Measurements from ENCODE around the gene EDIL3.
A peak's percentile ranks its signal among the peaks of the same experiment; 100 is the strongest.

The EDIL3 gene

DNA sequence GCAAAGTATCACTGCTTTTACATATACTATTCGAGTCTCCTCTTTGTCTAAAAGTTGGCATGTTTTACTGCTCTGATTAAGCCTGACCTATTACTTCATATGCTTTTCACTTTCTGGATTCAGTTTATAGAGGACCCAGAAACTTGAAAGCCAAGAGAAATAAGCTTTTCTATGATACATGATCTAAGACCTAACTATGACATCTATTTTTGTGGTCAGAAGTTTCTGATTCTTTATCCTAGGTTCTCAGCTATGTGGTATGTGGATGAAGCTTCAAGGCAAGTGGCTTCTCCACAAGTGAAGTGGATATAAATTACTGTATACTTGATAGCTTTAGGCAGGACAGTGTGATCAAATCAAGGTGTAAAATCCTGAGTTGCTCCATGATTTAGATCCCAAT is 6.3 kb downstream of the EDIL3 start:
- peak overlapping the region; percentile 80 for H2AFZ ChIP-seq (ENCODE audit: low read length, unreplicated experiment)
- no peaks in the 10 kb centered on the region for H3K27me3 ChIP-seq (ENCODE audit: insufficient read depth, low read length)
- peak overlapping the region; percentile 71 for H3K27ac ChIP-seq (ENCODE audit: low read depth, low read length)
- H3K4me1 ChIP-seq (ENCODE audit: control insufficient read depth, insufficient read depth, low read length, unreplicated experiment), result peaks cover 30% of the 10 kb centered on the region
- peak overlapping the region; percentile 48 for H3K4me3 ChIP-seq (ENCODE audit: low read depth, low read length)
- no peaks in the 10 kb centered on the region for H3K36me3 ChIP-seq (ENCODE audit: insufficient read depth, low read length)
- H3K79me2 ChIP-seq (ENCODE audit: control insufficient read depth, insufficient read depth, low read length, unreplicated experiment), result no peaks in the 10 kb centered on the region

DNA sequence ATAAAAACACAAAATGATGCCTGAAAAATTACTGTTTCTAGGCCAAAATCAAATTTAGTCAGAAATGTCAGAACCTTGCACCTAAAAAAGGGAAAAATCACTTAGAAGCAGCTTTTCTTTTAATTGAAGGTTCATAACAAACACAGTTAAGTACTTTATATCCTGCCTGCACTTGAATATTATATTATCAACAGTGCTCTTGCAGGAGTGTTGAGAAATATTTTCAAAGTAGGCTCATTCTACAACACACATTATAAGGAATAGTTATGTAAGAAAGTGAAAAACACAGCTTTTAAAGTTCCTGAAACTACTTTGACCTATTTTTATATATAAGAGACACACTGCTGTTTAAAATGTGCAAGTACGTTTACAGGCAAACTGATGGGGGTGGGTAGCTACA is 8.3 kb downstream of the EDIL3 start:
- Histone ChIP-seq H3K36me3 (ENCODE audit: insufficient read depth, low read length) (no peaks in the 10 kb centered on the region), H3K4me3 (ENCODE audit: low read depth, low read length) (no peak overlapping the region), H3K27me3 (ENCODE audit: insufficient read depth, low read length) (no peaks in the 10 kb centered on the region), H3K4me1 (ENCODE audit: control insufficient read depth, insufficient read depth, low read length, unreplicated experiment) (peaks cover 48% of the 10 kb centered on the region), H3K79me2 (ENCODE audit: control insufficient read depth, insufficient read depth, low read length, unreplicated experiment) (no peaks in the 10 kb centered on the region), H2AFZ (ENCODE audit: low read length, unreplicated experiment) (no peak overlapping the region), H3K27ac (ENCODE audit: low read depth, low read length) (no peak overlapping the region)

DNA sequence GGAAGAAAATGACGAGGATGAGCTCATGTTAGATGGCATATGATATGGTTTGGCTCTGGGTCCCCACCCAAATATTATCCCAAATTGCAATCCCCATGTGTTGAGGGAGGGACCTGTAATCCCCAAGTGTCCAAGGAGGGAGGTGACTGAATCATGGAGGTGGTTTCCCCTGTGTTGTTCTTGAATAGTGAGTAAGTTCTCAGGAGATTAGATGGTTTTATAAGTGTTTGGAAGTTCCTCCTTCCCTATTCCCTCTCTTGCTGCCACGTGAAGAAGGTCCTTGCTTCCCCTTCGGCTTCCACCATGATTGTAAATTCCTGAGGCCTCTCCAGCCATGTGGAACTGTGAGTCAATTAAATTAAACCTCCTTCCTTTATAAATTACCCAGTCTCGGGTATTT is 10.1 kb downstream of the EDIL3 start:
- H3K79me2 ChIP-seq (ENCODE audit: control insufficient read depth, insufficient read depth, low read length, unreplicated experiment), result no peaks in the 10 kb centered on the region
- no peak overlapping the region for H2AFZ ChIP-seq (ENCODE audit: low read length, unreplicated experiment)

DNA sequence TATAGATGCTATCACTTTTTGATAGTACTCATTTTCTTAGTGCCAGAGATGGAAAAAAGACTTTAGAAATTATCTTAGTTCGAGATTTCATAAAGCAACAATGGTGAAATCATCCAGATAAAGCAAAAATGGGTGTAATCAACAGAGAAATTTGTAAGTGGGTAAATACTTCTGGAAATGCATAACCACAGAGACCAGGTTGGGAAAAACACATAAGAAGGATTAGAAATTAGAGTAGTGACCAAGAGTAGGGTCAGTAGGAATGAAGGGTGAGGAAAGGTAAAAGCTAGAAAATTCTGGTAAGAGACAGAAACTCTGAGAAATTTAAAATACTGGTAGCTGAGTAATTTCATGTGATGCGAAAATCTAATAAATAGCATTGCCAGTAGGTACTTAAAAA is 11.2 kb downstream of the EDIL3 start:
- no peaks in the 10 kb centered on the region for H3K79me2 ChIP-seq (ENCODE audit: control insufficient read depth, insufficient read depth, low read length, unreplicated experiment)
- peaks cover 32% of the 10 kb centered on the region for H3K4me1 ChIP-seq (ENCODE audit: control insufficient read depth, insufficient read depth, low read length, unreplicated experiment)
- no peaks in the 10 kb centered on the region for H3K36me3 ChIP-seq (ENCODE audit: insufficient read depth, low read length)
- H2AFZ ChIP-seq (ENCODE audit: low read length, unreplicated experiment), result no peak overlapping the region
- H3K27ac ChIP-seq (ENCODE audit: low read depth, low read length), result peak overlapping the region; percentile 68; the same call in 1 of the 2 replicates
- no peak overlapping the region for H3K4me3 ChIP-seq (ENCODE audit: low read depth, low read length)
- no peaks in the 10 kb centered on the region for H3K27me3 ChIP-seq (ENCODE audit: insufficient read depth, low read length)

More for the DNA sequence above, 10.1 kb downstream of the EDIL3 start:
- Histone ChIP-seq H3K4me1 (ENCODE audit: control insufficient read depth, insufficient read depth, low read length, unreplicated experiment) (peaks cover 43% of the 10 kb centered on the region), H3K27ac (ENCODE audit: low read depth, low read length) (no peak overlapping the region), H3K27me3 (ENCODE audit: insufficient read depth, low read length) (no peaks in the 10 kb centered on the region), H3K4me3 (ENCODE audit: low read depth, low read length) (no peak overlapping the region), H3K36me3 (ENCODE audit: insufficient read depth, low read length) (no peaks in the 10 kb centered on the region)

DNA sequence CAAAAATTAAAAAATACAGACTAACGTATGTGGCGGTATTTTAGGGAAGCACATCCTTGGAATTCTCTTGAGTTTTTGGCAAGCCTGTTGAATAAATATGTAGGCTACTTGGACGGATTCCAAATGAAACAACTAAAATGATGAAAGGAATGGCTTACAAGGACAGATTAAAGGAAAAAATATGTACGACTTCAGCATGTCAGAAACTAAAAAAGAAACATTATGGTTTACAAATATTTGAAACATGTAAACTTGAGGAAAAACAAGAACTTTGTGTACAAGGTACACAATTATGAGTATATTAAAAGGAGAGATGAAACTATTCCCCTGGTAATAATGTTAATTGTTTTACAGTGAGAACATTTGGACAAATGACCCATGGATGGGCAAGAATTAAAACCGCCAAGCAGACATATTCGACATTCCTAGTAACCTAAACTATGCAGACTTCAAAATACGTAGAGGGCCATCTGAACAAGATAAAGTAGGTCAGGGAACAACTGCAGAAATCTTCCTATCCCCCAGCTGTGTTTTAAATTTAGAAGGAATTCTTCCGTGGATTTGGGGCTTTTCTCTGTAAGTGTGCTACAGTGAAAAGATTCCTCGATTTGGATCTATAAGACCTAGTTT is 12.5 kb downstream of the EDIL3 start:
- Histone ChIP-seq H3K27ac (ENCODE audit: low read depth, low read length) (peak overlapping the region; percentile 68), H3K4me3 (ENCODE audit: low read depth, low read length) (peak overlapping the region; percentile 61), H2AFZ (ENCODE audit: low read length, unreplicated experiment) (peak overlapping the region; percentile 88), H3K4me1 (ENCODE audit: control insufficient read depth, insufficient read depth, low read length, unreplicated experiment) (peaks cover 31% of the 10 kb centered on the region), H3K36me3 (ENCODE audit: insufficient read depth, low read length) (no peaks in the 10 kb centered on the region), H3K79me2 (ENCODE audit: control insufficient read depth, insufficient read depth, low read length, unreplicated experiment) (no peaks in the 10 kb centered on the region), H3K27me3 (ENCODE audit: insufficient read depth, low read length) (no peaks in the 10 kb centered on the region)

DNA sequence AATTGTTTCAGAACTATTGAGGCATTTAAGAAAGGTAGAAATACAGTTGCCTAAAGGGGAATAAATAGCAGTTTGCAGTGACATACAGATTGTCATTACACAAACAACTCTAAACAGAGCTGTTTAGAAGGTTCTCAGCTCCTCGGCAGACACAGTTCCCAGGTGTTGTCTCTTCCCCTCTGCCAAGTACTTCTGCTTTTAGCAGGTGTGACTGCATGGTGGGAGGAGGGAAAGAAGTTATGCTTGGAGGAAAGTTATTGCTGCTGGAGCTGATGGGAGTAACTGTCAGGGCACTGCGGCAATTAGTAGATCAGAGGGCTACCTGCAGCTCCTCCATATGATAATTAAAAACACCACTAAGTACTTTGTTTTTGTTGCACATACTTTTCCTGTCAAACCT is 14.5 kb downstream of the EDIL3 start:
- no peak overlapping the region for H3K27ac ChIP-seq (ENCODE audit: low read depth, low read length)
- no peak overlapping the region for H3K4me3 ChIP-seq (ENCODE audit: low read depth, low read length)
- no peaks in the 10 kb centered on the region for H3K36me3 ChIP-seq (ENCODE audit: insufficient read depth, low read length)
- no peaks in the 10 kb centered on the region for H3K79me2 ChIP-seq (ENCODE audit: control insufficient read depth, insufficient read depth, low read length, unreplicated experiment)
- no peak overlapping the region for H2AFZ ChIP-seq (ENCODE audit: low read length, unreplicated experiment)
- H3K4me1 ChIP-seq (ENCODE audit: control insufficient read depth, insufficient read depth, low read length, unreplicated experiment), result peaks cover 30% of the 10 kb centered on the region
- H3K27me3 ChIP-seq (ENCODE audit: insufficient read depth, low read length), result no peaks in the 10 kb centered on the region

DNA sequence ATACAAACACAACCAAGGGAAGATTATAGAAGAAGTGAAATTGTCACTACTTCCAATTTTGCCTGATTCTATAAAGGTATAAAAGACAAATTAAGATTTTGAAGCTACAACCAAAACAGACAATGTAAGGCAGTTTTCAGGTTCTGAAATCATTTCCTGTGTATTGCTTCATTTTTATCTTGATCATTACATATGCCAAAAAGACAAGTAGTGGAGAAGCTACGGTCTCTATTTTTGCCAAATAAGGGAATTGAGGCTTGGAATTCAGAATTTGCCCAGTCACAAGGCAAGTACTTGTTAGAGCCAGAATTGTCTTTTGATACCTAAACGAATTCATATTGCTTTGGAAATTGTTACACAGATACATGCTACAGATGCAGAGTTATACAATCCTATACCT is 20.6 kb downstream of the EDIL3 start:
- Histone ChIP-seq H3K79me2 (ENCODE audit: control insufficient read depth, insufficient read depth, low read length, unreplicated experiment) (no peaks in the 10 kb centered on the region), H2AFZ (ENCODE audit: low read length, unreplicated experiment) (no peak overlapping the region), H3K4me1 (ENCODE audit: control insufficient read depth, insufficient read depth, low read length, unreplicated experiment) (peaks cover 18% of the 10 kb centered on the region), H3K27ac (ENCODE audit: low read depth, low read length) (no peak overlapping the region), H3K27me3 (ENCODE audit: insufficient read depth, low read length) (no peaks in the 10 kb centered on the region), H3K4me3 (ENCODE audit: low read depth, low read length) (no peak overlapping the region), H3K36me3 (ENCODE audit: insufficient read depth, low read length) (no peaks in the 10 kb centered on the region)

DNA sequence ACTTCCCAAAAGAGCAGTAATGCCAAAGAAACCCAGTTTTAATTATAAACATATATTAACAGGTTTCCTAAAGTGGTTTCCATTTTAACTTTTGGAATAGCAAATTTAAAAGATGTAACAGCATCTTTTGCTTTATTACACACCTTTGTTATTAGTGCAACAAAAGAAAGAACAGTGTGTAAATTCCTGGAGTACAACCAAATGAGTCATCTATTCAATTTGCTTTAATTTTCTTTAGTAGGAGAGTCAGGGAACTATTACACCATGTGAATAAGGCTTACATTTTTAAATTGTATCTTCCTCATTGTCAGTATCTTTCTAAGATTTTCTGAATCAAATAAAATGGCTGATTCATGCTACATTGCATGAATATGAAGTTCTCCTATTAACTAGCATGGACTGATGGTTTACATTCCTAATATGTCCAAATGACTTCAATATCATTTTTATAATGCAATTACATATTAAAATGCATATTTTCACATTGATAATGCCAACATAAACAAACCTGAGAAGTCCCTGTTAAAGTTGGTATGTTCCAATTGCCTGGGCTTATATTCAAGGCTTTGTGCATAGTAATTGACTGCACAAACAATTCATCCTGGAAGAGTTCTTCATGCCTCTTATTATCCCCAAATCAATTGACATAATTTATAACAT is 22.5 kb downstream of the EDIL3 start:
- Histone ChIP-seq H3K27ac (ENCODE audit: low read depth, low read length) (peak overlapping the region; percentile 23), H3K27me3 (ENCODE audit: insufficient read depth, low read length) (no peaks in the 10 kb centered on the region), H2AFZ (ENCODE audit: low read length, unreplicated experiment) (peak overlapping the region; percentile 11), H3K79me2 (ENCODE audit: control insufficient read depth, insufficient read depth, low read length, unreplicated experiment) (no peaks in the 10 kb centered on the region), H3K36me3 (ENCODE audit: insufficient read depth, low read length) (no peaks in the 10 kb centered on the region), H3K4me3 (ENCODE audit: low read depth, low read length) (peak overlapping the region; percentile 0; the same call in 1 of the 2 replicates), H3K4me1 (ENCODE audit: control insufficient read depth, insufficient read depth, low read length, unreplicated experiment) (peaks cover 18% of the 10 kb centered on the region)

DNA sequence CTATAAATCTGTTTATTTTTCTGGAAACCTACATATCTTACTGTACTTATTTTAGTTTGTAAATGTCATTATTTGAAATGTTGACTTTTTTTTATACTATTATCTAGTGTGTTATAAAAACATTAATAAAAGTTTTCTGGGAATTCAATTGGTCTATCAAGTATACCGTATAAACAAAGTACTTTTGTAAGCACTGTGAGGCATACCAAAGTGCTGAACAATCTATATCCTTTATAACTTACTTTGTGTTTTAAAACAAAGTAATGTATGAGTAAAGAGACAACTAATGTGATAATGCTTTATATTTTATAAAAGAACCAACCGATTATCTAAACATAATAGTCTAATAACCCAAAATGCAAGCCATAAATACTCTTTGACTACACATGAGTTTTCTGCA is 23.1 kb downstream of the EDIL3 start:
- Histone ChIP-seq H3K79me2 (ENCODE audit: control insufficient read depth, insufficient read depth, low read length, unreplicated experiment) (no peaks in the 10 kb centered on the region), H2AFZ (ENCODE audit: low read length, unreplicated experiment) (no peak overlapping the region), H3K36me3 (ENCODE audit: insufficient read depth, low read length) (no peaks in the 10 kb centered on the region), H3K27ac (ENCODE audit: low read depth, low read length) (peak overlapping the region; percentile 23; the same call in 1 of the 2 replicates), H3K27me3 (ENCODE audit: insufficient read depth, low read length) (no peaks in the 10 kb centered on the region), H3K4me1 (ENCODE audit: control insufficient read depth, insufficient read depth, low read length, unreplicated experiment) (peaks cover 18% of the 10 kb centered on the region), H3K4me3 (ENCODE audit: low read depth, low read length) (no peak overlapping the region)

DNA sequence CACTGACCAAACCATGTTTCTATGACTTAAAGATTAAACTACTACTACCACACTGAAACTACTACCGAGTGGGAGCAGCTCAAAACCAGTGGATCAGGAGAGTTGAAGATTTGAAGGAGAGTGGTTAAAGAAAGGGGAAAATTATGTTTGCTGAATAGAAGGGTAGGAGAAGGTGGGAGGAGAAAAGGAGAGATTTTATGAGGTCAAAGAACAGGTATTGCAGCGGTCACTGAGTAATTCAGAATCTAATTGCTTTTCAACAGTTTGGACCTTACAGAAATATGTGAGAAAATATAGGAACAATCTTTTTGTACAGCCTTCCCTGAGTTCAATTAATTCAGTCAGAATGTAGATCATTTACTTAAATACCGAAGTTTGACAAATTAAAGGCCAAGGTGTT is 24.6 kb downstream of the EDIL3 start:
- Histone ChIP-seq H3K27me3 (ENCODE audit: insufficient read depth, low read length) (no peaks in the 10 kb centered on the region), H3K4me3 (ENCODE audit: low read depth, low read length) (no peak overlapping the region), H3K79me2 (ENCODE audit: control insufficient read depth, insufficient read depth, low read length, unreplicated experiment) (no peaks in the 10 kb centered on the region), H3K4me1 (ENCODE audit: control insufficient read depth, insufficient read depth, low read length, unreplicated experiment) (peaks cover 18% of the 10 kb centered on the region), H3K36me3 (ENCODE audit: insufficient read depth, low read length) (no peaks in the 10 kb centered on the region), H2AFZ (ENCODE audit: low read length, unreplicated experiment) (no peak overlapping the region), H3K27ac (ENCODE audit: low read depth, low read length) (no peak overlapping the region)

DNA sequence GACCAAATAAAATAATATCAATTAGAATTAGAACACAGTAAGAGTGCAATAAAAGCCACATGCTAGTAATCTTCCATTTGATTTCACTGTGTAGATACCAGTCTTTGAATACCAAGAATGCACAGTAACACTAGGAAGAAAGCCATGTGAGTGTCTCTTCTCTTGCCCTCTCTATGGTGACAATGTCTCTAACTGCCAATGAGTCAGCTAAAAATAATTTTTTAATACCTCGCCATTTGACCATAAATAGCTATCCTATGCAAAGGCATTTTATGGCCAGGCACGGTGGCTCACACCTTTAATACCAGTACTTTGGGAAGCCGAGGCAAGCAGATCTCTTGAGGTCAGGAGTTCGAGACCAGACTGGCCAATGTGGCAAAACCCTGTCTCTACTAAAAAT is 30.6 kb downstream of the EDIL3 start:
- H2AFZ ChIP-seq (ENCODE audit: low read length, unreplicated experiment), result no peak overlapping the region

More for the DNA sequence above, 30.6 kb downstream of the EDIL3 start:
- Histone ChIP-seq H3K27ac (ENCODE audit: low read depth, low read length) (no peak overlapping the region), H3K4me1 (ENCODE audit: control insufficient read depth, insufficient read depth, low read length, unreplicated experiment) (no peaks in the 10 kb centered on the region), H3K36me3 (ENCODE audit: insufficient read depth, low read length) (no peaks in the 10 kb centered on the region), H3K79me2 (ENCODE audit: control insufficient read depth, insufficient read depth, low read length, unreplicated experiment) (no peaks in the 10 kb centered on the region), H3K27me3 (ENCODE audit: insufficient read depth, low read length) (no peaks in the 10 kb centered on the region), H3K4me3 (ENCODE audit: low read depth, low read length) (no peak overlapping the region)
